ENCODE measurements around the gene SERTAD3. TPM values are rescaled to one million over a fixed set of nuclear protein-coding genes. Genes with fewer than 3 reads are reported as not detected.
"Not testable (repeated sequence)": the region's sequence is repeated elsewhere in the genome, so short reads cannot be mapped to it uniquely, and the experiment has no call there.

Gene SERTAD3
- total RNA-seq, 1 experiment from 2014 or later = 51.9 TPM

DNA sequence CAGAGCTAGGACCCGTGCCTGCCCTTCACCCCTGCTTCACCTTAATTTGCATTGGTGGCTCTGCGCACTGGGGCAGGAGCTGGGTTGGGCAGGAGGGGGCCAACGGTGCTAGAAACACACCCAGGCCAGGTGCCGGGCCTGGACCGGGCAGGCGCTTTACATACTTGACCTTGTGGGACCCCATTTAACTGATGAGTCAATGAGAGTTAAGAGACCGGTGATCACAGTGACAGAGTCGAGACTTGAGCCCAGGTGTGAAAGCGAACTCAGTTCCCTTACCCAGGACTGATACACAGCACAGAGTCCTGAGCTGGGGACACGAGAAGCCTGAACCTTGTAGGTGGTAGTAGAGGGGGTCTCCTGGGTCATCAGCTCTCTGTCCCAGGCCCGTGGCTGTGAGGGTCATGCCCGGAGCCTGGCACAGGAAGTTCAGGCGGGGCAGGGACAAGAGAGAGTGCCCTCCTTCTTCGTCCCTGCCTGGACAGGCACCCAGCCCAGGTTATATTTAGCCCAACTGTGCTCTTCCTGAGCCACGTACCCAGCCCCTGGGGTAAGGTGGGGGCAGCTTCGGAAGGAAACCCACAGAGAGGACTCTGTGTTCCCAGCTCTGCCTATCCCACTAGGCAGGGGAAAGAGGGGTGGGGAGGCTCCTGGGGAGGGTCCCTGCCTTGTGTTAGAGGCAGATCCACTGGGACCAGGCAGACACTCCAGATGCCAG, 32.9 kb downstream of the SERTAD3 start:
- no peak for DNase-seq
- no TSS peak for BruUV-seq (replicated peaks)
- no peaks in the 10 kb centered on the region for H3K36me3 Mint-ChIP-seq (ENCODE audit: insufficient read depth, unreplicated experiment)
- H3K9me3 Mint-ChIP-seq (ENCODE audit: low read depth, unreplicated experiment) = no peaks in the 10 kb centered on the region
- H3K4me3 Mint-ChIP-seq (ENCODE audit: low read depth, unreplicated experiment) = no peak overlapping the region
- CTCF ChIA-PET = interaction anchor here (0.7 to 2.3 kb wide), 2 partner anchors 9 to 112 kb away, joined by 3 to 11 read pairs; no protein-coding TSS in a partner anchor
- no peak overlapping the region for H3K27ac Mint-ChIP-seq (ENCODE audit: unreplicated experiment)
- H3K27me3 Mint-ChIP-seq (ENCODE audit: unreplicated experiment) = no peaks in the 10 kb centered on the region
- H3K4me1 Mint-ChIP-seq (ENCODE audit: low read depth, unreplicated experiment) = peaks cover 18% of the 10 kb centered on the region
- TF ChIP-seq, protein P1, sequence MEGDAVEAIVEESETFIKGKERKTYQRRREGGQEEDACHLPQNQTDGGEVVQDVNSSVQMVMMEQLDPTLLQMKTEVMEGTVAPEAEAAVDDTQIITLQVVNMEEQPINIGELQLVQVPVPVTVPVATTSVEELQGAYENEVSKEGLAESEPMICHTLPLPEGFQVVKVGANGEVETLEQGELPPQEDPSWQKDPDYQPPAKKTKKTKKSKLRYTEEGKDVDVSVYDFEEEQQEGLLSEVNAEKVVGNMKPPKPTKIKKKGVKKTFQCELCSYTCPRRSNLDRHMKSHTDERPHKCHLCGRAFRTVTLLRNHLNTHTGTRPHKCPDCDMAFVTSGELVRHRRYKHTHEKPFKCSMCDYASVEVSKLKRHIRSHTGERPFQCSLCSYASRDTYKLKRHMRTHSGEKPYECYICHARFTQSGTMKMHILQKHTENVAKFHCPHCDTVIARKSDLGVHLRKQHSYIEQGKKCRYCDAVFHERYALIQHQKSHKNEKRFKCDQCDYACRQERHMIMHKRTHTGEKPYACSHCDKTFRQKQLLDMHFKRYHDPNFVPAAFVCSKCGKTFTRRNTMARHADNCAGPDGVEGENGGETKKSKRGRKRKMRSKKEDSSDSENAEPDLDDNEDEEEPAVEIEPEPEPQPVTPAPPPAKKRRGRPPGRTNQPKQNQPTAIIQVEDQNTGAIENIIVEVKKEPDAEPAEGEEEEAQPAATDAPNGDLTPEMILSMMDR (IDR thresholded peaks at IDR 0.05; ENCODE audit: unreplicated experiment) = no peak
- intact Hi-C loops (cut with micrococcal nuclease; ENCODE audit: unreplicated experiment) = no loop called here

DNA sequence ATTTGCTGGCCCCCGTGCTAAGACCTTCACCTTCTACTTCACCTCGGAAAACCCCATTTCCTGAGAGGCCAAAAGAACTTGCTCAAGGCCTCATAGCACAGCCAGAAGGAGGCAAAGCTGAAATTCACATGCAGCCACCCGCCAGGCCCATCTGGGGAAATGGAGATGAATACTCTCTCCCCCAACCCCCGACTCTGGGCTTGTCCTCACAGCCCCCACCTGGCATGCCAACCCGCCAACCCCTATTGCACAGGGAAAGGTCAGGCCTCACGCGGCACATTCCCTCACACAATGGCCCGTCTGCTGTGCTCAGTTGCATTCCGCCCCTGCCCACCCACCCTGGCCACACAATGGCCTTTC, 34.1 kb downstream of the SERTAD3 start:
- H3K9me3 Mint-ChIP-seq (ENCODE audit: low read depth, unreplicated experiment) = no peaks in the 10 kb centered on the region
- no peak for DNase-seq
- no TSS peak for BruUV-seq (replicated peaks)
- no peak overlapping the region for H3K4me3 Mint-ChIP-seq (ENCODE audit: low read depth, unreplicated experiment)
- H3K27ac Mint-ChIP-seq (ENCODE audit: unreplicated experiment) = no peak overlapping the region
- no peaks in the 10 kb centered on the region for H3K27me3 Mint-ChIP-seq (ENCODE audit: unreplicated experiment)
- peaks cover 9% of the 10 kb centered on the region for H3K4me1 Mint-ChIP-seq (ENCODE audit: low read depth, unreplicated experiment)
- intact Hi-C loops (cut with micrococcal nuclease; ENCODE audit: unreplicated experiment) = no loop called here
- H3K36me3 Mint-ChIP-seq (ENCODE audit: insufficient read depth, unreplicated experiment) = no peaks in the 10 kb centered on the region
- TF ChIP-seq, protein P1 (IDR thresholded peaks at IDR 0.05; ENCODE audit: unreplicated experiment) = no peak
- CTCF ChIA-PET = no interaction called here

DNA sequence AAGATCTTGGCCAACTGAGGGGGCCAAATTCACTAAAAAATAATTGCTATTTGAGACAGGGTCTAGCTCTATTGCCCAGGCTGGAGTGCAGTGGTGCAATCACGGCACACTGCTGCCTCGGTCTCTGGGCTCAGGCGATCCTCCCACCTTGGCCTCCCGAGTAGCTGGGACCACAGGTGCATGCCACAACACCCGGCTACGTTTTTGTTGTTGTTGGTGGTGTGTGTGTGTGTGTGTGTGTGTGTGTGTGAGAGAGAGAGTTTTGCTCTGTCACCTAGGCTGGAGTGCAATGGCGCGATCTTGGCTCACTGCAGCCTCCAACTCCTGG, 35.6 kb downstream of the SERTAD3 start:
- H3K9me3 Mint-ChIP-seq (ENCODE audit: low read depth, unreplicated experiment); H3K36me3 Mint-ChIP-seq (ENCODE audit: insufficient read depth, unreplicated experiment): not testable (repeated sequence)

DNA sequence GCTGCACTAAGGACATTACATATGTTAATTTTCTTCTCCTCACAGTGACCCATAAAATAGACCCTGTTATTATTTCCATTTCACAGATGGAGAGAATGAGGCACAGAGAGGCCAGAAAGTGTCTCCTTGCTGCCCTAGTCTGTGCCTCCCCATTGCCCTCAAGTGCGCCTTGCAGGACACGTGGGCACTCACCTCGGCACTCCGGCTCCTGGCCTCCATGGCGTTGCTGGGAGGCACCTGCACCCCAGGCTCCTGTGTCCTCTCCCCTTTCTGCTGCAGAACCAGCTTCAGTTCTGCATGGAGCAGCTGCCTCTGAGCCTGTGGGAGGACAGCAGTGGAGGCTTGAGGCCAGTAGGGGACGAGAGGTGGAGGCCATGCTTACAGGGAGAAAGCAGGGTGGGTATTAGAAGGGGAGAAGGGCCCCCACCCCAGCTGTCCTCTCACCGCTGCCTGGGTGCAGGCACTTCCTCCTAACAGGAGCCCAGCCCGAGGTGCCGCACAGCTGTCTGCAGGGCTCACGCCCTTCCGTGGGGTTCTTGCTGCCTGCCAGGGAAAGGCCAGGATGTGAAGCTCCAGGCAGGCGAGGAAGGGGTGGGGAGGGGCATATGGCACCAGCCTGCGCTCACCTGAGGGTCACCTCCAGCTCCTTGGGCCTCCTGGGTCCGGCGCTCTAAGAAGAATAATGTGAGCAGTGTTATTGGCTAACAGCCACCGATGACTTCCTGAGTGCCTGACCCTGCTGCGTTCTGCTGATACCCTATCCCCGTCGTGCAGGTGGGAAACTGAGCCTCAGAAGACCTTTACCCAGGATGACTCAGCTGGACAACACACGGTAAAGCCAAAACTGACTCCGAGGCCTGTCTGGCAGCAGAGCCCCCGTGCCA, 36.2 kb downstream of the SERTAD3 start:
- no peak overlapping the region for H3K27ac Mint-ChIP-seq (ENCODE audit: unreplicated experiment)
- TF ChIP-seq, protein P1 (IDR thresholded peaks at IDR 0.05; ENCODE audit: unreplicated experiment) = no peak
- H3K36me3 Mint-ChIP-seq (ENCODE audit: insufficient read depth, unreplicated experiment) = no peaks in the 10 kb centered on the region
- no TSS peak for BruUV-seq (replicated peaks)
- intact Hi-C loops (cut with micrococcal nuclease; ENCODE audit: unreplicated experiment) = no loop called here
- peaks cover 16% of the 10 kb centered on the region for H3K4me1 Mint-ChIP-seq (ENCODE audit: low read depth, unreplicated experiment)
- DNase-seq = no peak
- CTCF ChIA-PET = interaction anchor here (1.6 kb wide), 1 partner anchor 13 kb away, joined by 6 read pairs; no protein-coding TSS in a partner anchor
- H3K27me3 Mint-ChIP-seq (ENCODE audit: unreplicated experiment) = no peaks in the 10 kb centered on the region
- H3K4me3 Mint-ChIP-seq (ENCODE audit: low read depth, unreplicated experiment) = no peak overlapping the region
- H3K9me3 Mint-ChIP-seq (ENCODE audit: low read depth, unreplicated experiment) = no peaks in the 10 kb centered on the region

More for the DNA sequence above, 35.6 kb downstream of the SERTAD3 start:
- H3K27ac Mint-ChIP-seq (ENCODE audit: unreplicated experiment); DNase-seq; BruUV-seq (replicated peaks); H3K4me3 Mint-ChIP-seq (ENCODE audit: low read depth, unreplicated experiment); H3K27me3 Mint-ChIP-seq (ENCODE audit: unreplicated experiment); intact Hi-C loops (cut with micrococcal nuclease; ENCODE audit: unreplicated experiment); CTCF ChIA-PET: not testable (repeated sequence)
- H3K4me1 Mint-ChIP-seq (ENCODE audit: low read depth, unreplicated experiment) = peaks cover 10% of the 10 kb centered on the region
